Measurements from ENCODE around the gene SH3GL2. TPM values are rescaled to one million over a fixed set of nuclear protein-coding genes. Genes with fewer than 3 reads are reported as not detected.

SH3GL2 gene
- total and polyA plus RNA-seq, 2 donors (not counting 3 experiments of a cell fraction or from before 2014, with no cell fraction given) = 0.12 TPM; not detected in 1

DNA sequence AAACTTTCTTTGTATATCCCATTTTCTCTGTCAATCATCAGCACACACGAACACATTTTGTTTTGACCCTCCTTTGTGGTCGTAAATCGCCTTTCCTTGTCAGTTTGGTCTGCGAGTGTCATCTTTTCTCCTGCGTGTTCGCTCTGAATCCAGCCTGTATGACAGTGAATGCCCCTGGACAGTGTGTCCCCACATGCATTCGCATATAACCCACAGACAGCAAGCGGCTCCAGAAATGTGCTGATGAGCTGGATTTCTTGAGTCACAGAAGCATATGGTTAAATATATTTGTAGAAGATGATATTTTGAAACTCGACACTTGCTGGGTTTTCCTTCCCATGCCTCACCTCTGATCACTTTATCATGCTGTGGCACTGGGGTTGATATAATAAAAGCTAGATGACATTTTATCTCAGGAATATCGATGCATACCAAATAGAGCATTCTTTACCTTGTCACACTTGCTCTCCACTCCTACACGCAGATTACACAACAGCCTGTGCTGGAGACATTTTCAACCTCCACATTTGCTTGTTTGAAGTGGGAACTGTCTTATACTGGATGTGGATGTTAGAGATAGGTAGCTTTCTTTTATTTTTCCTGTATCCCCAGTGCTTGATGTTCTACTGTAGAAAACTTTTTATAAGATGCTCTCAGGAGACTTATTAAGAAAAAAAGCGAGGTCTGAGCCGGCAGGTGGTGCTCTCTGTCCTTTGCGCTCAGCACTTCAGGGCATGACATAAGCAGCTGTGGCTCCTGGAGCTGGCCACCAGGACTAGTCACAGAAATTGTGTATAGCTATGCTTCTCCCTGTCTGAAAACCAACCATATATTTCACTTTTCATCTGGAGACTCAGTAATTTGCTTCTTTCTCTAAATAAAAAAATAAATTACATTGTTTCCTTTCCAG is 215.1 kb downstream of the SH3GL2 start:
- Histone ChIP-seq H3K79me2 (ENCODE audit: control insufficient read depth, insufficient read depth, low read length) (no peaks in the 10 kb centered on the region), H3K9ac (replicated peaks; ENCODE audit: extremely low read depth, insufficient read depth, low read length) (no peak overlapping the region), H3K9me3 (replicated peaks; ENCODE audit: control insufficient read depth, insufficient read depth, low read length) (no peaks in the 10 kb centered on the region), H2AFZ (ENCODE audit: low read depth, low read length) (no peak overlapping the region), H3K4me1 (ENCODE audit: control insufficient read depth, extremely low read depth, insufficient read depth, low read length) (no peaks in the 10 kb centered on the region), H3K4me3 (replicated peaks in 1 of 3; ENCODE audit: insufficient read depth in 1 of 3, low read depth in 1 of 3, low read length in 3 of 3) (no peak overlapping the region), H3K27me3 (ENCODE audit: control insufficient read depth in 2 of 2, insufficient read depth in 2 of 2, low read length in 2 of 2) (no peaks in the 10 kb centered on the region), H3K36me3 (ENCODE audit: control insufficient read depth in 2 of 2, extremely low read depth in 1 of 2, insufficient read depth in 2 of 2, low read length in 2 of 2) (no peaks in the 10 kb centered on the region), H3K27ac (ENCODE audit: insufficient read depth, low read depth, low read length) (no peak overlapping the region), H3K9me1 (replicated peaks; ENCODE audit: control insufficient read depth, extremely low read depth, insufficient read depth, low read length) (no peaks in the 10 kb centered on the region), H3K4me2 (ENCODE audit: insufficient read depth, low read length) (no peak overlapping the region), H4K20me1 (replicated peaks; ENCODE audit: control insufficient read depth, extremely low read depth, insufficient read depth, low read length) (no peaks in the 10 kb centered on the region)
- ChIA-PET CTCF (interaction anchor here (0.7 to 1.8 kb wide), 4 partner anchors 8 to 28 kb away, joined by 3 to 6 read pairs (median 4); no protein-coding TSS in a partner anchor), POLR2A (no interaction called here)
- BruUV-seq (replicated peaks) = no TSS peak
- no peak for FAIRE-seq
- no peak for DNase-seq (ENCODE audit: low read depth, low spot score)
- TF ChIP-seq FOS (IDR thresholded peaks at IDR 0.05; ENCODE audit: borderline replicate concordance, insufficient read depth, low read length) = no peak
- TF ChIP-seq, protein P1, sequence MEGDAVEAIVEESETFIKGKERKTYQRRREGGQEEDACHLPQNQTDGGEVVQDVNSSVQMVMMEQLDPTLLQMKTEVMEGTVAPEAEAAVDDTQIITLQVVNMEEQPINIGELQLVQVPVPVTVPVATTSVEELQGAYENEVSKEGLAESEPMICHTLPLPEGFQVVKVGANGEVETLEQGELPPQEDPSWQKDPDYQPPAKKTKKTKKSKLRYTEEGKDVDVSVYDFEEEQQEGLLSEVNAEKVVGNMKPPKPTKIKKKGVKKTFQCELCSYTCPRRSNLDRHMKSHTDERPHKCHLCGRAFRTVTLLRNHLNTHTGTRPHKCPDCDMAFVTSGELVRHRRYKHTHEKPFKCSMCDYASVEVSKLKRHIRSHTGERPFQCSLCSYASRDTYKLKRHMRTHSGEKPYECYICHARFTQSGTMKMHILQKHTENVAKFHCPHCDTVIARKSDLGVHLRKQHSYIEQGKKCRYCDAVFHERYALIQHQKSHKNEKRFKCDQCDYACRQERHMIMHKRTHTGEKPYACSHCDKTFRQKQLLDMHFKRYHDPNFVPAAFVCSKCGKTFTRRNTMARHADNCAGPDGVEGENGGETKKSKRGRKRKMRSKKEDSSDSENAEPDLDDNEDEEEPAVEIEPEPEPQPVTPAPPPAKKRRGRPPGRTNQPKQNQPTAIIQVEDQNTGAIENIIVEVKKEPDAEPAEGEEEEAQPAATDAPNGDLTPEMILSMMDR (IDR thresholded peaks at IDR 0.05; ENCODE audit: extremely low read depth in 1 of 2, insufficient read depth in 1 of 2, low read depth in 1 of 2, low read length in 2 of 2) = peak in 1 of 2 donors; percentile 4
- TF ChIP-seq GATA2 (IDR thresholded peaks at IDR 0.05; ENCODE audit: insufficient read depth, insufficient read length, low read depth, low read length) = no peak
- dilution Hi-C loops (cut with MboI; ENCODE audit: extremely low pct_ligation_motif_present, low sequenced_read_pairs) = no loop called here
- intact Hi-C loops (cut with micrococcal nuclease) = no loop called here

DNA sequence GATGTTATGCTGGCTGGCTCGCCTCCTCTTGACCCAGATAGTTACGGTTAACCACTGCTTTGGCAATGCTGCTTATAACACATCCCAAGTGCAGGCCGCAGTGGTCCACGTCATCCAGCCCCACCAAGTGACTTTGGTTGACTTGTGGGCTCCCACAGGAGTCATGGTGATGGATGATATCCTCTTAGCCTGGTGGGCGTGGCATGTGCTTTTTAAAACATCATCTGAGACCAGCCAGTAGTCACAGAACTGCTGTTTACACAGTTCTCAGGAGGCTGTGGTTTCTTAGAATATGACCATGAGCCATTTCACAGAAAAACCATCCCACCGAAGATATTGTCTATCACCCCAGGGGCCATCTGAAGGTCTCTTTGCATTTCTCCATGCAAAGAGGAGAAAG is 216.9 kb downstream of the SH3GL2 start:
- no TSS peak for BruUV-seq (replicated peaks)
- dilution Hi-C loops (cut with MboI; ENCODE audit: extremely low pct_ligation_motif_present, low sequenced_read_pairs) = no loop called here

More for the DNA sequence above, 216.9 kb downstream of the SH3GL2 start:
- intact Hi-C loops (cut with micrococcal nuclease) = no loop called here
- Histone ChIP-seq H3K79me2 (ENCODE audit: control insufficient read depth, insufficient read depth, low read length) (no peaks in the 10 kb centered on the region), H3K27me3 (ENCODE audit: control insufficient read depth in 2 of 2, insufficient read depth in 2 of 2, low read length in 2 of 2) (no peaks in the 10 kb centered on the region), H4K20me1 (replicated peaks; ENCODE audit: control insufficient read depth, extremely low read depth, insufficient read depth, low read length) (no peaks in the 10 kb centered on the region), H3K4me1 (ENCODE audit: control insufficient read depth, extremely low read depth, insufficient read depth, low read length) (no peaks in the 10 kb centered on the region), H3K4me3 (replicated peaks in 1 of 3; ENCODE audit: insufficient read depth in 1 of 3, low read depth in 1 of 3, low read length in 3 of 3) (no peak overlapping the region), H3K9me3 (replicated peaks; ENCODE audit: control insufficient read depth, insufficient read depth, low read length) (no peaks in the 10 kb centered on the region), H3K9ac (replicated peaks; ENCODE audit: extremely low read depth, insufficient read depth, low read length) (no peak overlapping the region), H2AFZ (ENCODE audit: low read depth, low read length) (no peak overlapping the region), H3K4me2 (ENCODE audit: insufficient read depth, low read length) (no peak overlapping the region), H3K36me3 (ENCODE audit: control insufficient read depth in 2 of 2, extremely low read depth in 1 of 2, insufficient read depth in 2 of 2, low read length in 2 of 2) (no peaks in the 10 kb centered on the region), H3K9me1 (replicated peaks; ENCODE audit: control insufficient read depth, extremely low read depth, insufficient read depth, low read length) (no peaks in the 10 kb centered on the region), H3K27ac (ENCODE audit: insufficient read depth, low read depth, low read length) (no peak overlapping the region)
- CTCF ChIA-PET = no interaction called here
- no peak for FAIRE-seq
- DNase-seq (ENCODE audit: low read depth, low spot score) = no peak
- POLR2A ChIA-PET = no interaction called here
- TF ChIP-seq JUN (IDR thresholded peaks at IDR 0.05; ENCODE audit: borderline replicate concordance, insufficient read depth, insufficient read length, low read depth) = no peak
